Stomach (tissue), 4 donors: Measurements from ENCODE around the gene LCLAT1.

ENCODE experiments used
- CTCF ChIP-seq, 7 experiments: fragments of 450-650 bp in 4 of 7; fragments of 200-600 bp in 3 of 7; sonication (generic) in 3 of 7; IDR thresholded peaks; one replicate each; pipeline ENCODE4 v1.5.1; 2016 to 2019; ENCODE audit warnings: antibody characterized with exemption in 7 of 7, control low read depth in 2 of 7, mild to moderate bottlenecking in 1 of 7
- EP300 ChIP-seq: sonication (generic); formaldehyde crosslinking; IDR thresholded peaks from one replicate; pipeline ENCODE4 v1.6.1; 2017; ENCODE audit warnings: antibody characterized with exemption
- POLR2AphosphoS5 ChIP-seq, 3 donors: sonication (generic); formaldehyde crosslinking; IDR thresholded peaks; one replicate each; pipeline ENCODE4 v1.6.1; 2016; ENCODE audit warnings: antibody characterized with exemption in 3 of 3

- TF ChIP-seq CTCF (IDR thresholded peaks at IDR 0.05) (no peak), POLR2AphosphoS5 (IDR thresholded peaks at IDR 0.05) (peak in 1 of 3 donors; percentile 52), EP300 (no peak)
Observed at GRCh38 chr2:30527859-30528258, 80.8 kb downstream of the LCLAT1 start.
